Vagina (tissue), 2 donors: Measurements from ENCODE around the gene YPEL4. TPM values are rescaled to one million over a fixed set of nuclear protein-coding genes. Genes with fewer than 3 reads are reported as not detected.

ENCODE experiments used
- DNase-seq, 2 donors: peaks; one replicate each; pipeline ENCODE4 v3.0.0-alpha.2; 2017; ENCODE audit errors: extremely low spot score in 2 of 2
- H3K27ac ChIP-seq: fragments of 200-600 bp; sonication (generic); one replicate; pipeline ENCODE4 v1.5.1; 2019
- H3K27me3 ChIP-seq: fragments of 200-600 bp; sonication (generic); one replicate; pipeline ENCODE4 v1.5.1; 2019
- H3K36me3 ChIP-seq, 2 donors: fragments of 200-600 bp; sonication (generic); one replicate each; pipeline ENCODE4 v1.5.1; 2017 to 2019
- H3K4me1 ChIP-seq: fragments of 200-600 bp; sonication (generic); one replicate; pipeline ENCODE4 v1.5.1; 2019
- H3K4me3 ChIP-seq, 2 donors: fragments of 200-600 bp; sonication (generic); 1 replicate in 1 of 2; 2 replicates in 1 of 2; pipeline ENCODE4 v1.5.1; 2016 to 2019
- H3K9me3 ChIP-seq: fragments of 200-600 bp; sonication (generic); one replicate; pipeline ENCODE4 v1.5.1; 2019
- POLR2A ChIP-seq, 2 donors: fragments of 450-650 bp; IDR thresholded peaks; one replicate each; pipeline ENCODE4 v1.6.1; 2017; ENCODE audit warnings: antibody characterized with exemption in 2 of 2, mild to moderate bottlenecking in 2 of 2, moderate library complexity in 2 of 2
- POLR2AphosphoS5 ChIP-seq, 2 donors: sonication (generic); formaldehyde crosslinking; IDR thresholded peaks; one replicate each; pipeline ENCODE4 v1.9.0; 2017; ENCODE audit warnings: antibody characterized with exemption in 2 of 2, mild to moderate bottlenecking in 2 of 2, low read depth in 1 of 2; ENCODE audit not compliant: insufficient read depth in 1 of 2
- intact Hi-C: fragments of 100-400 bp; cut with DNase I; formaldehyde crosslinking; loops from one replicate; pipeline ENCODE4 v1.15.1; 2023
- microRNA counts, 2 donors: library from miRNA; unstranded; fragments of <30 nt; microRNA quantifications; one replicate each; lab custom pipeline; 2016 to 2017
- microRNA-seq: library from miRNA; unstranded; fragments of <30 nt; microRNA quantifications from one replicate; pipeline ENCODE4, GENCODE V29; 2017; ENCODE audit warnings: borderline number of aligned reads, borderline replicate concordance
- small RNA-seq: library from RNA; depleted of rRNA; stranded (forward); fragments of <200 nt; gene quantifications from one replicate; pipeline ENCODE3, GENCODE V24; 2016
- total RNA-seq: library from RNA; depleted of rRNA; stranded (reverse); fragments of >200 nt; gene quantifications from one replicate; pipeline ENCODE4 v1.2.3, GENCODE V29; 2016
- TF ChIP-seq, protein P1 (sequence below), 3 experiments: fragments of 450-650 bp in 2 of 3; fragments of 200-600 bp in 1 of 3; sonication (generic) in 1 of 3; IDR thresholded peaks; one replicate each; pipeline ENCODE4 v1.5.1; 2017 to 2019; ENCODE audit warnings: antibody characterized with exemption in 3 of 3, mild to moderate bottlenecking in 2 of 3, moderate library complexity in 2 of 3

Gene YPEL4
- total RNA-seq, 1 donor from 2014 or later: 2.7 TPM

DNA sequence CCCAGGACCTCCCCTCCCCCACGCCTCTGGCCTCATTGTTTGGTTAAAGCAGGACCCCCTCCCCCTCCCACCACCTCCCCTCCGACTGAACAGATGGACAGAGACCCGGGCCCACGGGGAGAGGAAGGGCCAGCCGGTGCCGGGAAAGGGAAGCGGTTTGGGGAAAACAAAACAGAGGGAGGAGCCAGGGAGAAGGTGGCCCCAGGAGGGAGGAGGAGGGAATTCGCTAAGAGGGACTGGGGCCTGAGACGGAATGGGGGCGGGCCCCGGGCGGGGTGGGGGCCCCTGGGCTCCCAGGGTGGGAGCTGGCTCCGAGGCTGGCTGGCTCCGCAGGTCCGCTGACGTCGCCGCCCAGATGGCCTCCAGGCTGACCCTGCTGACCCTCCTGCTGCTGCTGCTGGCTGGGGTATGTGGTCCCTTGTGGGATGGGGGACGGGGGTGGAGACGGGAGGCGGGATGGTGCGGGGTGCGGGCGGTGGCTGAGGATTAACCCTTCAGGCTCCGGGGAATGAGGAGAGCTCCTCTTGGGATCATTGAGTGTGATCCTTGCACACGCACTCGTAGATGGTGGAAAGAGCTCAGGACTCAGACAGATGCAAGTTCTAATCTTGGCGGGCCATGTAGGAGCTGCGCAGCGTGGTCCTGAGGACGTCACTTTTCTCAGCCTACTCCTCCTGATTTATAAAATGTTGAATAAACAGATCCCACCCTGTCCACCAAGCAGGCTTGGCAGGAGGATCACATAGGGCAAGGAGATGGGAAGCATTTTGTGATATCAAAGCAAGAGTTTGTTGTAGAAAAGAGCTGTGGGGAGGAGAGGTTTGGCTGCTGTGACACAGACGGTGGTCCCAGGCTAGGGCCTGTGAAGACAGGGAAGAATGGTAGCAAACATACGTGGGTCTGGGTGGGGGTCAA lies 51.5 kb downstream of the YPEL4 start:
- Histone ChIP-seq H3K4me3 (peak overlapping the region; percentile 61 to 83), H3K9me3 (no peaks in the 10 kb centered on the region), H3K27me3 (no peaks in the 10 kb centered on the region), H3K27ac (peak overlapping the region; percentile 92), H3K36me3 (peaks cover 0 to 3% of the 10 kb centered on the region in 2 donors), H3K4me1 (peaks cover 30% of the 10 kb centered on the region)
- intact Hi-C loops: no loop called here
- peak in 1 of 2 donors; percentile 92 for DNase-seq
- TF ChIP-seq, protein P1, sequence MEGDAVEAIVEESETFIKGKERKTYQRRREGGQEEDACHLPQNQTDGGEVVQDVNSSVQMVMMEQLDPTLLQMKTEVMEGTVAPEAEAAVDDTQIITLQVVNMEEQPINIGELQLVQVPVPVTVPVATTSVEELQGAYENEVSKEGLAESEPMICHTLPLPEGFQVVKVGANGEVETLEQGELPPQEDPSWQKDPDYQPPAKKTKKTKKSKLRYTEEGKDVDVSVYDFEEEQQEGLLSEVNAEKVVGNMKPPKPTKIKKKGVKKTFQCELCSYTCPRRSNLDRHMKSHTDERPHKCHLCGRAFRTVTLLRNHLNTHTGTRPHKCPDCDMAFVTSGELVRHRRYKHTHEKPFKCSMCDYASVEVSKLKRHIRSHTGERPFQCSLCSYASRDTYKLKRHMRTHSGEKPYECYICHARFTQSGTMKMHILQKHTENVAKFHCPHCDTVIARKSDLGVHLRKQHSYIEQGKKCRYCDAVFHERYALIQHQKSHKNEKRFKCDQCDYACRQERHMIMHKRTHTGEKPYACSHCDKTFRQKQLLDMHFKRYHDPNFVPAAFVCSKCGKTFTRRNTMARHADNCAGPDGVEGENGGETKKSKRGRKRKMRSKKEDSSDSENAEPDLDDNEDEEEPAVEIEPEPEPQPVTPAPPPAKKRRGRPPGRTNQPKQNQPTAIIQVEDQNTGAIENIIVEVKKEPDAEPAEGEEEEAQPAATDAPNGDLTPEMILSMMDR (IDR thresholded peaks at IDR 0.05): no peak
- peak in 1 of 2 donors; percentile 75 for TF ChIP-seq POLR2AphosphoS5 (IDR thresholded peaks at IDR 0.05; ENCODE audit: insufficient read depth in 1 of 2, low read depth in 1 of 2)

- Histone ChIP-seq H3K27ac (peak within 1 kb of the TSS; percentile 92), H3K9me3 (no peaks in the 10 kb centered on the region), H3K36me3 (peaks cover 0 to 3% of the 10 kb centered on the region in 2 donors), H3K4me1 (peaks cover 30% of the 10 kb centered on the region), H3K4me3 (peak within 1 kb of the TSS; percentile 61 to 83), H3K27me3 (no peaks in the 10 kb centered on the region)
- TF ChIP-seq POLR2AphosphoS5 (IDR thresholded peaks at IDR 0.05; ENCODE audit: insufficient read depth in 1 of 2, low read depth in 1 of 2) (no peak), POLR2A (IDR thresholded peaks at IDR 0.05) (no peak)
- TF ChIP-seq, protein P1 (IDR thresholded peaks at IDR 0.05): no peak
- intact Hi-C loops: no loop called here
- peak in 1 of 2 donors; percentile 96 for DNase-seq
Observed at GRCh38 chr11:57597461-57597915, 52.2 kb downstream of the YPEL4 start, which contains the start of gene SERPING1. Gene SERPING1, plus strand, starts transcription at chr11:57597685. Its CDS starts 586 bp downstream, at chr11:57598271.

DNA sequence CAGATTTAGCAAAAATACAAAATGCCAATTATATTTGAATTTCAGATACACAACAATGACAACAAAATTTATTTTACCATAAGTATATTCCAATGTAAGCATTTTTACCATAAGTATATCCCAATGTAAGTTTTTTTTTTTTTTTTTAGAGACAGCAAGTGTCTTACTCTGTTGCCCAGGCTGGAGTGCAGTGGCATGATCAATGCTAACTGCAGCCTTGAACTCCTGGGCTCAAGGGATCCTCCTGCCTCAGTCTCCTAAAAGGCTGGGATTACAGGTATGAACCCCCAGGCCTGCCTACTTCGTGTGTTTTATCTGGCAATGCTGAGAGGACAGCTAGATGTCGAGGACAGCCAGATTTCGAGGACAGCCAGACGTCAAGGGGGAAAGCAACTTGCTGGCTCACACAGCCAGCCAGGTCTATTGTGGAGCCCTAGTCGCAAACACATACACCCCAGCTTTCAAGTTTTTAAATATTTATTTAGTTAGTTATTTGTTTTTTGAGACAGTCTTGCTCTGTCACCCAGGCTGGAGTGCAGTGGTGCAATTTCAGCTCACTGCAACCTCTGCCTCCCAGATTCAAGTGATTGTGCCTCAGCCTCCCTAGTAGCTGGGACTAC lies 53.3 kb downstream of the YPEL4 start:
- no peak overlapping the region for H3K4me3 ChIP-seq
- intact Hi-C loops: no loop called here

More for the DNA sequence above, 53.3 kb downstream of the YPEL4 start:
- H3K27me3 ChIP-seq: no peaks in the 10 kb centered on the region
- peak overlapping the region; percentile 92 for H3K27ac ChIP-seq
- no peak for DNase-seq
- no peaks in the 10 kb centered on the region for H3K9me3 ChIP-seq
- peaks cover 30% of the 10 kb centered on the region for H3K4me1 ChIP-seq
- TF ChIP-seq POLR2AphosphoS5 (IDR thresholded peaks at IDR 0.05; ENCODE audit: insufficient read depth in 1 of 2, low read depth in 1 of 2) (no peak), POLR2A (IDR thresholded peaks at IDR 0.05) (no peak)
- H3K36me3 ChIP-seq: no peaks in the 10 kb centered on the region

MicroRNAs encoded within 50 kb of the gene (microRNA counts, 767-probe panel; counts per million panel counts)
- 6,385 to 6,587 counts per million in 2 donors for microRNA hsa-miR-130a-3p (lab: Ali Mortazavi, UCI)

Small RNAs within 50 kb of the gene (microRNA-seq; reads per million reads assigned to microRNA genes)
- 7,310 reads per million, percentile 92 among the genes with 10 or more reads in this experiment for gene MIR130A

Small RNAs within 50 kb of the gene (small RNA-seq; reads per million reads assigned to genes)
- 508 reads per million, percentile 98 among the genes with 10 or more reads in this experiment for gene MIR130A

Other genes starting within 250 kb of the YPEL4 start
- 53.5 TPM for gene SLC43A3, start 222.8 kb downstream of the YPEL4 start, total RNA-seq
- gene RTN4RL2, start 189.4 kb downstream of the YPEL4 start, total RNA-seq: 2.0 TPM
- gene SLC43A1, start 134.2 kb downstream of the YPEL4 start, total RNA-seq: 22.6 TPM
- gene TIMM10, start 119.2 kb downstream of the YPEL4 start, total RNA-seq: 45.2 TPM
- not detected for gene SMTNL1, start 112.3 kb downstream of the YPEL4 start, total RNA-seq
- gene UBE2L6, start 82.2 kb downstream of the YPEL4 start, total RNA-seq: 48.1 TPM
- 779 TPM for gene SERPING1, start 52.2 kb downstream of the YPEL4 start, total RNA-seq
- gene CLP1, start 7.8 kb upstream of the YPEL4 start, total RNA-seq: 10.8 TPM
- 46.2 TPM for gene ZDHHC5, start 18.2 kb upstream of the YPEL4 start, total RNA-seq
- 18.4 TPM for gene MED19, start 62.3 kb upstream of the YPEL4 start, total RNA-seq
- 44.4 TPM for gene TMX2, start 62.7 kb upstream of the YPEL4 start, total RNA-seq
- 120 TPM for gene SELENOH, start 91.6 kb upstream of the YPEL4 start, total RNA-seq
- not detected for gene BTBD18, start 101.9 kb upstream of the YPEL4 start, total RNA-seq
- gene CTNND1, start 111.9 kb upstream of the YPEL4 start, total RNA-seq: 179 TPM